Stimulated activated naive CD4-positive, alpha-beta T cell treated with Interleukin-2 at 50 U/mL for 16 hours (primary cell): Measurements from ENCODE around the gene CADPS2.

ENCODE experiments used
- DNase-seq: peaks from one replicate; lab custom pipeline; 2025; lab: John Stamatoyannopoulos, UW

Gene CADPS2

GRCh38 chr7:122310119-122311021, 575.9 kb downstream of the CADPS2 start:
- DNase-seq = no peak

- no peak for DNase-seq
Measured at GRCh38 chr7:122309421-122309820, 576.8 kb downstream of the CADPS2 start.

DNA sequence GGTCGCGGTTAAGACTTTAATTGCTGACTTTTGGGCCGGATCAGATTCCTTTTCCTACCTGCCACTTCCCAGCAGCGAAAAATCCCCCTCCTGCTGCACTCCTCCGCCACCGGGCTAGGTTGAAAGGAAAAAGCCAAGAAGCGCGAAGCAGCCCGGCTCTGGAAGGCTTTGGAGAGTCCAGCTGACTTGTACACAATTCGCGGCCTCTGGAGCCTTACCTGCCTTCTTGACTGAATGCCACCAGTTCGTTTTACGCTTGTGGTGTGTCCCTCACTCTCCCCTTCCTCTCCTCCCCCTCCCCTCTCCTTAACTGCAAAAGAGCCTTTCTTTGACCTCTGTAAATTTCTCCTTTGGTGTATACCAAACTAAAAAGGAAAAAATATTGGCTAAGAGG, 579.0 kb downstream of the CADPS2 start:
- no peak for DNase-seq

DNA sequence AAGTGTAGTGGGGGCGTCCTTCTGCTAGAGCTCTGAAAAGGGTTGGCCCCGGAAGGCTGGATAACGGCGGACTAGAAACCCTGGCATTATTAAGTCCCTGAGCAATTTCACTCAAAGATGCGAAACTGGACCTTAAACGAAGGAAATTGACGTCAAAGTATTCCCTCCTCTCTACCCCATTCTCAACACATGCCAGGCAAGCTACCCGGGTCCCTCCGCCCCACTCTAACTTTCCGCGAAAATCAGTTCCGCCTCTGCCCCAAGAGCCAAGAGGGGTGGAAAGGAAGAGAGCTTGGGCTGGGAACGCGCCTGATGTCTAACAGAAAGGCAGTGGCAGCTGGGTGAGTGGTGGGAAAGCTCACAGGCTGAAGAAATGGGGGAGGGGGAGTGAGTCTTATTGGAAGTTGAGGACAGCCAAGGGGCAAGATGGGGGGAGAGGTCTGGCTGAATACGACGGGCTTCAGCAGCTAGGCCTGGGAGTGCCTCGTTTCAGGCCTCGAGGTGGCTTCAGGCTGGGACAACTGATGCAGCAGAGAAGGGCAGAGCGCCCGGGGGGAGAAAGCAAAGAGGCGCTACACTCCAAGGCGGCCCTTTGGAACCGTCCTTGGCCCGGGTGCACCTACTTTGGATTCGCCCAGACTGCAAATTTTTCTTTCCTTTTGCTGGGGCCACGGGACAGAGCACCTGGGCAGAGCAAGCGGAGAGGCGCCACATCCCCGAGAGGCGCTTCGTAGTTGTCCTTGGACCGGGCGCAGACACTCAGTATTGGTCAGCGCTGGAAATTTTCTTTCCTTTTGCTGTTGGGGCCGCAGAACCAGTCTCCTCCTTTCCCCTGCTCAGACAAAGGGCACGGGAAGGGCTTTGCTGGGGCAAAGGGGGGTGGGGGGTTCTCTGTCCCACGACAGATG, 579.7 kb downstream of the CADPS2 start:
- no peak for DNase-seq

DNA sequence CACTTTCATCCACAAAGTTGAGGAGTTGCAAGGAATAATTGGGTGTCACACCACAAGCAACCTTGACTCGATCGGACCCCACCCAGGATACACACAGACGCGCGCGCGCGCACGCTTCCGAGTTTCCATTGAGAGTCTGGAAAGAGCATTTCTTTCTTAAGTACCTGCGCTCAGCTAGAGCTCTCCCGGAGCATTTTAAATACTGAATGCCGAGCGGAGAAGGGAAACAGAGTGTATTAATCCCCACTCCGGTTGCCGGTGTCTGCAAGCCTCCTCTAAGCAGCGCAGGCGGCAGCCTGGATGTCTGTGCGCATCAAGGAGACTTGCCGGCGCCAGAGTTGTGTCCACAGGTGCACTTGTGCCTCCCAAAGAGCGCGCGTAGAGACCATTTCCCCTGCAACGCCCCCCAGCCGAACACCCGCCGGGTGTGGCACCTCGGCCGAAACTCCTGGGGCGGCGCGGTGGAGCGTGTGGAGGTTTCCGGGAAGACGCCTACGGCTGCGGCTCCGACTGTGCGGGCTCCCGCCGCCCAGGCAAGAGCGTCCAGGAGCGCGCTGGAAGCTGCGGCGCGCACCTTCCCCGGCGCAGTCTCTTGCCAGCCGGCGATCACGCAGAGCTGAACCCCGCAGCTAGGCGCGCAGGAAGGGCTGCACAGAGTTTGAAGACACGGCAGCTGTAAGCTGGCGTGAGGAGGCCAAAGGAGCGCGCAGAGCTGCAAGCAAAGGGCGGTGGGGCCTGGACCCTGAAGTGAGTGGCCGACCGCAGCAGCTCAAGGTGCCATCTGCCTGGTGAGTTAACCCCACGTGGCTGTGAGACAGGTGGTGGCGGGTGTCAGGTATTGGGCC, 580.6 kb downstream of the CADPS2 start:
- DNase-seq = no peak

DNA sequence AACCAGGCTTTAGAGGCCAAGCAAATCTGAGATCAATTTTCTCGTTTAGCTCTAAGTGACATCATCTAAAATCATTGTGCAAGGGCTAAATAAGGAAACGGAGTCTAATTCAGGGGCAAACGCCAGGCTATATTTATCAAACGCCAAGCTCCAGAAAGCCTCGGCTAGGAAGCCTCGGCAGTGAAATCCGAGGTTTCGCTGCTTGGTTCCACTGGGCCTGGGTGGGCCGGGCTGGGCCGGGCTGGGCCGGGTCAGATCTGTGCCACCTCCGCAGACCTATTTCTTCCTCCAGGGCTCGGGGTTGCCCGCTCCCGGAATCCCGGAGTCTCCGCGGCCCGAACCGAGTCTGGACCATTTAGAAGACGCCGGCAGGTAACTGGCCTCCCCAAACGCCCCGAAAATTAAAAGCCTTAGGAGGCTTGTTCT, 581.3 kb downstream of the CADPS2 start:
- DNase-seq = no peak

DNA sequence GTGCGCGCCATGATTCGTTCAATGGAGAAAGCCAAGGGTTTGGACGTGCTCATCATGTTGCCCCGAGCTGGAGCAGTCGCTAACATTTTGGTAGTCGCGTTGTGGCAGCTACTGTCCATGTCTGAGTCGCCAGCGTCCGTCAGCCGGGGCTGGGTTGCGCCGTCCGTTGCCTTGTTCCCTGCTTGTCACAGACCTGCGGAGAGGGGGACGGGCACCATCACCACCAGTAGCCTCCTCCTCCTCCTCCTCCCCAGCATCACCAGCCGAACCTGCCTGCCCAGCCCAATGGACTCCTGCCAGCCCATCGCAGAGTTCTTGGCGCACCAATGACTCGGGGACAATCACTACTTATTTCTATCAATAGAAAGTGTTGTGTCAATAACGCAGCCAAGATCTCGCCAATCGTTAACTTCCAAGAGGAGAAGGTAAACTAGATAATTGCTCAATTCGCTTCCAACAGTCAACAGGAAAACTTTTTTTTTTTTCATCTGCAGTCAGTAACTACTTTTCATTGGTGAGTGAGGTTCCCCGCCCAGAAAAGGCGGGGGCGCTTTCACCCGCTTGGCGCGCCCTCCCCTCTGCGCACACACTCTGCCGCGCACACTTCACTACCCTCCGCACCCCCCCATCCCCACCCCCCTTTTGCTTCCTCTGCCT, 581.8 kb downstream of the CADPS2 start, which contains the start of gene FEZF1:
FEZF1 (minus strand) TSS at position 432 of the 657 bp plus-strand sequence; CDS start at position 119, 313 bp downstream.
- DNase-seq = no peak

- no peak for DNase-seq
Measured at GRCh38 chr7:122303531-122304318, 582.5 kb downstream of the CADPS2 start.

- no peak for DNase-seq
Measured at GRCh38 chr7:122302761-122303530, 583.3 kb downstream of the CADPS2 start.

DNA sequence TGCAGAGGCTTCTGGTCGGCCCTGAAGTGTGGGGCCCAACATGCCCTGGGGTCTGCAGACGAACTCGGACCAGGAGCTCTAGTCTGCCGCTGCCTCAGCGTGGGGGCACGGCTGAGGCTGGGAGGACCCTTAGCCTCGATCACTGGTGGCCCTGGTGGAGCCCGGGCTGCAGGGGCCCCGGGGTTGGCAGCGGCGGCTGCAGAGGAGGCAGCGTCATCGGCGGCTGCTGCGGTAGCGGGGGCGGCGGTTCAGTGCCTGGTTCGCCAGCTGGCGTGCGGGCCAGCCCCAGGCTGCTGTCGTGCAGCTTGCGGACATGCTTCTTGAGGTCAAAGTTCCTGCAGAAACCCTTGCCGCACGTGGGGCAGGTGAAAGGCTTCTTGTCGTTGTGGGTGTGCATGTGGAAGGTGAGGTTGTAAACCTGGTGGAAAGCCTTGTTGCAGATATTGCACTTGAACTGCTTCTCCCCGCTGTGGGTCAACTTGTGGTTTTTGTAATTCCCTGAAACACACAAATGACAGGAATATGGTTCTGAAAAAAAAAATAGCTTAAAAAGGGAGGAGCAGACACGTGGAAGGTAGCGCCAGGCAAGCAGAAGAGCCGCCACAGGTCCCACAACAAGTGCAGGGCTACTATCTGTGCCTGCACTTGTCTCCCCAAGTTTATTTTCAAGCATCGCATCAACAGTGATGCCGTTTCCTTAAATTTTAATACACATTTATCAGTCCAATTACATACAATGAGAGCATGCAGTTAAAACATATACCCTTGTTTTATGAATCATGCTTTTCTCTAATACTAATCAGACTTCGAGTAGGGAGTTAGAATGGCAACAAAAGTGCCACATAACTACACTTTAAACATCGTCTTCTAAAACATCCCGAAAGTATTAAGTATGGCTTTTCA, 584.2 kb downstream of the CADPS2 start:
- DNase-seq = no peak

- DNase-seq = no peak
Measured at GRCh38 chr7:122300956-122301833, 585.1 kb downstream of the CADPS2 start.

GRCh38 chr7:122300211-122300932, 585.9 kb downstream of the CADPS2 start:
- DNase-seq = no peak

DNA sequence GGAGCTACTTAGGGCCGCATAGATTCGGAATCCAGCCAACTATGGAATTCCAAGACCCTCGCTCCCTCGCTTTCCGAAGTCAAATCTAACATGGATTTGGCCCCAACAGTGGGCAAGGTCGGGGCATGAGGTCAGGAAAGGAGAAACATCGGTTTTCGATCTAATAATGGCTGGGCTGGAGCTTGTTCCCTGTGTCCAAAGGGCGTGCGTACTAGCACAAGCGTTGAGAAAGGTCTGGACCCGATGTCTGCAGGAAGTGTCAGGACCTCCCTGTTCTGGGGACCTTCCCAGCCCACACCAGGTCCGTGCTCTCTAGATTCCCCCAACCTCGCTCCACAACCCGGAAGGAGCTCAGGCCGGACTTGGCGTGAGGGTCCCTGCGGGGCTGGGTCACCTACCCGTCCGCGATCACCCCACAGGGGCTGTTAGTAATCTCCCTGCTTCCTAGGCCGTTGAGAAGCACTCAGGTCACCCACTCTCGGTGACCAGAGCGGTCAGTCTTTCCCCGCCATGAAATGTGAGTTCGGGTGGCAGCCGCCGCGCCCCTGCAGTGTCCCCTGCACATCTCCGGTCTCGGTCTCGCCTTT, 586.5 kb downstream of the CADPS2 start:
- no peak for DNase-seq

DNA sequence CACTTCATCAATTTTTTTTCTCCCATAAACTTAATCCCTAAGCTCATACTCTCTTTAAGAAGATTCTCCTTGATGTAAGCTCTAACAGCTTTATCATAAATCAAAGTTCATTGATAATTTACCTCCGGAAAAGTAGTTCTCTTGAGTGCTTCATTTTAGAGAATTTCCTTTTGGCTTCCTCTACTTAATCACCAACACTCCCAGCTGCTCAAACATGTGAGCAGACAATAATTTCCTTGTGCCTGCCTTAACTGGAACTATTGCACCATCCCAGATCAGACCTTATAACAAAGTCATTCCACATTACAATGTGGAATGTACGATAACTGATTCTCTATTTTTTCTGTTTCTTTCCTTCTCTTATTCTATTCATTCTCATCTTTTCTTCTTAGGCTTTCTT, 587.6 kb downstream of the CADPS2 start:
- no peak for DNase-seq

GRCh38 chr7:122298131-122298530, 588.1 kb downstream of the CADPS2 start:
- DNase-seq = no peak

DNA sequence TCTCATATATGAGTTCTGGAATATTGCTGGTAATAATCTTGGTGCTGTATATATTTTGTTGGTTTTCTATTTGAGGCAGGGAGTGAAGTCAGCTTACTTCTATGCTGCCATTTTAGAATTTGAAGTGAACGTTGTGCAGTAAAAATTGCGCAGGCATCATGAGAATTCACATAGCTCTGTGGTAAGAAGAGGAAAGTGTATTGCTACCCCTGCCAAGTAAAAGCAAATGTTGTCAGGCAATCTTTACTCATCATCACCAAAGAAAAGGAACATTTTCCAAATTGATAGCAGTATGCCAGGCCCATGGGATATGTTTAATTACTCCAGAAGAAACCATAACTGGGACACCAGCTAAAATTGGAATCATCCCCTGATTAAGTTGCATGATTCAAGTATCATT, 595.1 kb downstream of the CADPS2 start:
- DNase-seq = no peak

- DNase-seq = no peak
Measured at GRCh38 chr7:122290476-122290875, 595.8 kb downstream of the CADPS2 start.
